ENCODE results near the gene CDC20B.

CDC20B gene

GRCh38 chr5:55064523-55064922 is 108.5 kb downstream of the CDC20B start:
- no peak overlapping the region for H3K4me3 ChIP-seq (ENCODE audit: low read depth, low read length)
- ChIA-PET POLR2A (no interaction called here), CTCF (no interaction called here)
- no peaks in the 10 kb centered on the region for H3K36me3 ChIP-seq (ENCODE audit: control insufficient read depth in 2 of 2, insufficient read depth in 1 of 2, low read length in 2 of 2)
- no peak overlapping the region for H3K27ac ChIP-seq (ENCODE audit: extremely low read depth, low read depth, low read length)
- TF ChIP-seq SCRT1 (tag by site-specific recombination; IDR thresholded peaks at IDR 0.05; ENCODE audit: borderline replicate concordance) (no peak), ZNF791 (tag by site-specific recombination; IDR thresholded peaks at IDR 0.05) (no peak), ZNF664 (tag by site-specific recombination; IDR thresholded peaks at IDR 0.05) (no peak), ZNF223 (tag by site-specific recombination; IDR thresholded peaks at IDR 0.05) (no peak)
- no peaks in the 10 kb centered on the region for H3K9me3 ChIP-seq (ENCODE audit: control insufficient read depth, insufficient read depth, low read depth, low read length)
- no peaks in the 10 kb centered on the region for H3K4me1 ChIP-seq (ENCODE audit: control insufficient read depth, insufficient read depth, low read length)

DNA sequence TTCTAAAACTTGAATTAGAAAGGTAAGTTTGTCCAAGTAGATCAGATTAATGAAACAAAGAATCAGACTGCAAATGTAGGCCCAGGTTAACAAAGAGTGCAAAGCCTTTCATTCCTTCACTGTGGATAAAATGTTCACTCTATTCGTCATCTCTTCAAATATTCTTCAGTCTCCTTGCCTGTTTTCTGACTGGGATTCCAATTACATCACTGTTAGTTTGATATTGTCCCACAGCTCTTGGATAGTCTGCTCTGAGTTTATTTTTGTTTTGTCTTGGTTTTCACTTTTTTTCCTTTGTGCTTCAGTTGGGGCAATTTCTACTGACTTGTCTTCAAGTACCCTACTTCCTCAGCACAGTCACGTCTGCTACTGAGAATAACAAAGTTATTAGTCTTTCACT is 109.1 kb downstream of the CDC20B start:
- no peaks in the 10 kb centered on the region for H3K4me1 ChIP-seq (ENCODE audit: control insufficient read depth, insufficient read depth, low read length)
- H3K9me3 ChIP-seq (ENCODE audit: control insufficient read depth, insufficient read depth, low read depth, low read length), result no peaks in the 10 kb centered on the region
- TF ChIP-seq ZNF426 (tag by site-specific recombination; IDR thresholded peaks at IDR 0.05) (no peak), ZNF449 (tag by site-specific recombination; IDR thresholded peaks at IDR 0.05) (no peak), ZNF521 (tag by site-specific recombination; IDR thresholded peaks at IDR 0.05) (no peak), MZF1 (tag by site-specific recombination; IDR thresholded peaks at IDR 0.05; ENCODE audit: borderline replicate concordance) (no peak)
- no peak overlapping the region for H3K4me3 ChIP-seq (ENCODE audit: low read depth, low read length)
- H3K27ac ChIP-seq (ENCODE audit: extremely low read depth, low read depth, low read length), result no peak overlapping the region
- ChIA-PET CTCF (no interaction called here), POLR2A (no interaction called here)
- H3K36me3 ChIP-seq (ENCODE audit: control insufficient read depth in 2 of 2, insufficient read depth in 1 of 2, low read length in 2 of 2), result no peaks in the 10 kb centered on the region

DNA sequence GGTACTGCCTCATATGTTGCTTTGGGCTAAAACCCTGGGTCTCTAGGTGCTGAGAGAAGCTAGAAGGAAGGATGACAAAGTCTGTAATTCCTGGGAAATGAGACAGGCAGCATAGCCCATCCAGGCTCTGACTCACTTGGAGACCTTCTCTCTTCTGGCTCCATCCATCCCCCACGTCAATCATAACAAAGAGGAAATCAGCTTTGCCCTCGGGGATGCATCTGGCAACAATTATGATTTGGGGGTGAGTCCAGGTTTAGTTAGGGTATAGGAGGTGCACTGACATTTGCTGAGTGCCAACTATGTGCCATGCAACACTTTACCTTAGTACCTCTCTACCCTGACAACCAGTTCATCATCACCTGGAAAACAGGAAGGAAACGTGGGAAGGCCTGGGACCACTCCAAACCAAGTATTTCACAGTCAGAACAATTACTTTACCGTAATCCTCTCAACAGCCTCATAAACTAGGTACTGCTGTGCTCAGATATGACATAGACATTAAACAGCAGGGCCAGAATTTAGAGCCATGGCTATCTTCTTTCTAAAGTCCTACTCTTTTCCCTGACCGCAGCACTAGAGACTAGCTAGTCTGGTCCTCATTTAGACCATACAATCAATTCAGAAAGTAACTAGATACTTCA is 109.6 kb downstream of the CDC20B start:
- CTCF ChIA-PET, result no interaction called here
- Histone ChIP-seq H3K4me3 (ENCODE audit: low read depth, low read length) (no peak overlapping the region), H3K36me3 (ENCODE audit: control insufficient read depth in 2 of 2, insufficient read depth in 1 of 2, low read length in 2 of 2) (no peaks in the 10 kb centered on the region), H3K27ac (ENCODE audit: extremely low read depth, low read depth, low read length) (no peak overlapping the region), H3K9me3 (ENCODE audit: control insufficient read depth, insufficient read depth, low read depth, low read length) (no peaks in the 10 kb centered on the region), H3K4me1 (ENCODE audit: control insufficient read depth, insufficient read depth, low read length) (no peaks in the 10 kb centered on the region)
- TF ChIP-seq ZNF596 (tag by site-specific recombination; IDR thresholded peaks at IDR 0.05), result no peak
- no peak for TF ChIP-seq ZNF2 (tag by site-specific recombination; IDR thresholded peaks at IDR 0.05)
- TF ChIP-seq WT1 (tag by site-specific recombination; IDR thresholded peaks at IDR 0.05), result no peak
- no peak for TF ChIP-seq YY2 (tag by site-specific recombination; IDR thresholded peaks at IDR 0.05)
- TF ChIP-seq ZIC2 (tag by site-specific recombination; IDR thresholded peaks at IDR 0.05), result 0 out of 2 replicates have a peak, but pooled peaks have one; percentile 20
- no peak for TF ChIP-seq ZNF10 (tag by site-specific recombination; IDR thresholded peaks at IDR 0.05)
- POLR2A ChIA-PET, result no interaction called here
